CD4-positive, alpha-beta T cell treated with Interferon gamma for 1 hour (primary cell): ENCODE results near the gene AVPI1.
"Not testable (repeated sequence)": the region's sequence is repeated elsewhere in the genome, so short reads cannot be mapped to it uniquely, and the experiment has no call there.

Experiments
- DNase-seq: peaks from one replicate; pipeline ENCODE4 v3.0.0-alpha.2; 2020

Gene AVPI1

DNA sequence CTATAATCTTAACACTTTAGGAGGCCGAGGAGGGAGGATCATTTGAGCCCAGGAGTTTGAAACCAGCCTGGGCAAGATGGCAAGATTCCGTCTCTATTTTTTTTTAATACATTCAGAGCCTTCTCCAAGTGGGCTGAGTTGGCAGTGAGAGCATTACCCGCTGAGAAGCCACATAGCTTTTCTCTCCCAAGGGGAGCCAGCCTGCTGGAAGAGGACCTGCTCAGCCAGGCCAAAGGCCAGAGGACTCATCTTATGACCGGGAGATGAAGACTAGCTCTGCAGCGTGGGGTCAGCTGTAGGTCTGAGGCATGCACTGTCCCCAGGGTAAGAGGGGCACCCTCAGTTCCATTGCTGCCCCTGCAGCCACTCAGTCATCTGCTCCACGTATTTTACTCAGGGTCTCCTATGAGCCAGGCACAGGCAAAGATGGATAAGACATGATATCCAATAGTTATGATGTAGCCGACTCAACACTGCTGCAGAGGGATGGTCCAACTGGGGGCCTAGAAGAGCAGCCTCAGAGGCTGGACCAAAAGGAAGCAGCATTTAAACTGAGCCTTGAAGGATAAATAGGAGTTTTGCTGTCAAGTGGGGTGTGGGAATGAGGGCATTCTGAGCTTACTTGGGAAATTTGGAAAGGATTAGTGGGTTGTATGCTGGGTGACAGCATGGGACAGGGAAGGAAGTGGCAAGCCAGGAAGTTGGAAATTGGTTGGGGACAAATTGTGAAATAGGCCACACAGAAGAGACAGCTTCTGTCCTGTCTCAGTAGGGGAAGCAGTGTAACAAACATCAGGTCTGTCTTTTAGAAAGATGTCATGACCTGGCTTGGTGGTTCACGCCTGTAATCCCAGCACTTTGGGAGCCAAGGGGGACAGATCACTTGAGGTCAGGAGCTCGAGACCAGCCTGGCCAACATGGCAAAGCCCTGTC is 24.9 kb upstream of the AVPI1 start:
- no peak for DNase-seq

- no peak for DNase-seq
Observed at GRCh38 chr10:97708976-97709946, 22.2 kb upstream of the AVPI1 start.

- no peak for DNase-seq
Observed at GRCh38 chr10:97708167-97708566, 21.1 kb upstream of the AVPI1 start.

DNA sequence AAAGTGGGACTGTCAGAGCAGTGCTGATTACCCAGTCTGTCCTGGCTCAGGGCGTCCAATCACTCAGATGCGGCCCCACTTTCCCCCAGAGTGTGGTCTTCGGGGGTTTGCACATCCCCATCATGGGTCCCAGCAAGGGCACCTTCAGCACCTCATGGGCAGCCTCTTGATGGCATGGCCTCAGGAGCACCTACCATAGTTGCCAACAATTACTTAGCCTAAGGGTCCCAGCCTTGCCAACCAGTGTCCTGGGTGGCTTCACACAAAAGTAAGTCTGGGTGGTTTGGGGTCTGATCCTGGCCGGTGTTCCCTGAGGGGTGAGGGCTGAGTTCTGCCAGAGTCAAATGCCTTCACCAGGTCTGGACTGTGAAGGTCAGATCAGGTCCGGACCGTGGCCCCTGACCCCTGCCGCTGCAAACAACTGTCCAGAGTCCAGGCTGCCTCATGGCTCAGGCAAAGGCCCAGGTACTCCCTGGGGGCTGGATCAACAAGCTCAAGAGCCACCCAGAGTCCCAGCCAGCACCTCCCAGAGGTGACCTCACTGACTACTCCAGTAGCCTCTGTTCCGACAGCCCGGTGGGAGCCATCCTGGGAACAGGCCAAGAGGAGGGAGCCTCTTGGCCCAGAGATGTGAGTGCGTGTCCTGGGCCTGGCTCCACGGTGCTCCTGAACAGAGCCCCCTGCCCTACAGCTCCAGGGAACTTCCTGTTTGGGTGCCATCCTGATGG is 20.3 kb upstream of the AVPI1 start:
- DNase-seq: no peak

- DNase-seq: no peak
Observed at GRCh38 chr10:97705006-97705670, 18.1 kb upstream of the AVPI1 start.

DNA sequence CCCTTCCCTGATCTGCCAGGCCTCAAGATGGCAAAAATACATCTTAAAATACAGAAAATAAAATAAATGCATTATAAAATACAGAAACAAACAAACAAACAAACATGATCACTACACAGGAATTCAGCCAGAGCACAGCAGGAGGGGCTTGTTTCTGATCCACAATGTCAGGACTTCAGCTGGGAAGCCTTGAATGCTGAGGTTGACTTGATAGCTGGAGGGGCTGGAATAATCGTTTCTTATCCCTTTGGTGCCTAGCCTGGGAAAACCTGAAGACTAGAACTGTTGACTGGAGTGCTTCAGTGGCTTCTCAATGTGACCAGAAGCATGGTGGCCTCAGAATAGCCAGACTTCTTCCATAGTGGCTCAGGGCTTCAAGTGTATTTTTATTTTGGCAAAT is 17.3 kb upstream of the AVPI1 start:
- DNase-seq: no peak

DNA sequence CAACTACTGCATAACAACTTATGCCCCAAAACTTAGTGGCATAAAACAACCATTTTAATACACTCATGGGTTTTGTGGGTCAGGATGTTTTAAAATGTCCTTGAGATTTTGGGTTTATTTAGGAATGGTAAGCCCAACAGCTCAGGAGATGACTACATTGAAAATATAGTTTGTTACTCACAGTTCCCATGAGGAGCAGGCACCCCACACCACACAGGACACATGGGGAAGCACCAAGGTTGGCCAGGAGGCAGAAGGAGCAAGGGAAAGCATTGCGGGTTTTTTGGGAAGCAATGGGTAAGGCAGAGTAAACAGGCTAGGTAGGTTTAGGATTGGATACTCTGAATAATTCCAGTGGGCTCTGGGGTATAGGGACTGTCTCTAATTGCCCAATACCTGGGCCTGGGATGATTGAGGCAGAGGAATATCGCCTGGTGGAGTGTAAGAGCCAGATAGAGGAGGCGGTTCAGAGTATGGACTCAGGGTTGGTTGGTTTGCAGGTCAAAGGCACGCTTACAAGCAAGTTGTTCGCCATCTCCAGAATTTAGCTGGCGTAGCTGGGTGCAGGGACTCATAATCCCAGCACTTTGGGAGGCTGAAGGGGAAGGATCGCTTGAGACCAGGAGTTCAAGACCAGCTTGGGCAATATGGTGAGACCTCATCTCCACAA is 16.5 kb upstream of the AVPI1 start:
- no peak for DNase-seq

GRCh38 chr10:97701438-97702069 is 14.5 kb upstream of the AVPI1 start:
- peak; percentile 37 for DNase-seq

DNA sequence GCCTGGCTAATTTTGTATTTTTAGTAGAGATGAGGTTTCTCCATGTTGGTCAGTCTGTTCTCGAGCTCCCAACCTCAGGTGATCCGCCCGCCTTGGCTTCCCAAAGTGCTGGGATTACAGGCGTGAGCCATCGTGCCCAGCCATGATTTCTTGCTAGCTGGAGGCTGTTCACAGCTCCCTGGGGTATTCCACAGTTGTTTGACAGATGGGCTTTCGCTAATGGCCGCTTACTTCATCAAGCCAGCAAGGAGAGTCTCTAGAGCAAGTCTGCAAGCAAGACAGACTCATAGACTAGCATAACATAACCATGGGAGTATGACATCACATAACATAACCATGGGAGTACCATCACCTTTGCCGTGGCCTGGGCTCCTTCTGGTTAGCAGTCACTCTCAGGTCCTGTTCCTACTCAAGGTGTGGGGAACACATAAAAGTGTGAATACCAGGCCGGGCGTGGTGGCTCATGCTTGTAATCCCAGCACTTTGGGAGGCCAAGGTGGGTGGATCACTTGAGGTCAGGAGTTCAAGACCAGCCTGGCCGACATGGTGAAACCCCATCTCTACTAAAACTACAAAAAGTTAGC is 11.1 kb upstream of the AVPI1 start:
- DNase-seq: not testable (repeated sequence)

DNA sequence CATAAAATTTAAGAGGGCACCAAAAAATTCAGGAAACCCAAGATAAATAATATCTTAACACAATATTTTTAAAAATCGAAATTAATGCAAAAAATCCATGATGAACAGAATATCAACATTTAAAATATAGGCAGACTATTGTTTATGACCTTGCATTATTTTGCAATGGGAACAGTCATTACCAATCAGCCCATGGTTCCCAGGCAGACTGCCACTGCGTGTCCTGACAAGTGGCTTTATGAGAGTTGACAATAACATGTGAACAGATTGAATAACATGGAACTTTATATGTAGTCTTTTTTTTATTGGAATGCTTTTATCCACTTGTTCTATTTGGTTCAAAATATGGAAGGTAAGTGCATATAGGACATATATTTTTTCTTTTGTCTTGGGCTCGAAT is 3.1 kb upstream of the AVPI1 start:
- no peak for DNase-seq

- DNase-seq: peak; percentile 59
Observed at GRCh38 chr10:97689559-97690020, 2.5 kb upstream of the AVPI1 start.

DNA sequence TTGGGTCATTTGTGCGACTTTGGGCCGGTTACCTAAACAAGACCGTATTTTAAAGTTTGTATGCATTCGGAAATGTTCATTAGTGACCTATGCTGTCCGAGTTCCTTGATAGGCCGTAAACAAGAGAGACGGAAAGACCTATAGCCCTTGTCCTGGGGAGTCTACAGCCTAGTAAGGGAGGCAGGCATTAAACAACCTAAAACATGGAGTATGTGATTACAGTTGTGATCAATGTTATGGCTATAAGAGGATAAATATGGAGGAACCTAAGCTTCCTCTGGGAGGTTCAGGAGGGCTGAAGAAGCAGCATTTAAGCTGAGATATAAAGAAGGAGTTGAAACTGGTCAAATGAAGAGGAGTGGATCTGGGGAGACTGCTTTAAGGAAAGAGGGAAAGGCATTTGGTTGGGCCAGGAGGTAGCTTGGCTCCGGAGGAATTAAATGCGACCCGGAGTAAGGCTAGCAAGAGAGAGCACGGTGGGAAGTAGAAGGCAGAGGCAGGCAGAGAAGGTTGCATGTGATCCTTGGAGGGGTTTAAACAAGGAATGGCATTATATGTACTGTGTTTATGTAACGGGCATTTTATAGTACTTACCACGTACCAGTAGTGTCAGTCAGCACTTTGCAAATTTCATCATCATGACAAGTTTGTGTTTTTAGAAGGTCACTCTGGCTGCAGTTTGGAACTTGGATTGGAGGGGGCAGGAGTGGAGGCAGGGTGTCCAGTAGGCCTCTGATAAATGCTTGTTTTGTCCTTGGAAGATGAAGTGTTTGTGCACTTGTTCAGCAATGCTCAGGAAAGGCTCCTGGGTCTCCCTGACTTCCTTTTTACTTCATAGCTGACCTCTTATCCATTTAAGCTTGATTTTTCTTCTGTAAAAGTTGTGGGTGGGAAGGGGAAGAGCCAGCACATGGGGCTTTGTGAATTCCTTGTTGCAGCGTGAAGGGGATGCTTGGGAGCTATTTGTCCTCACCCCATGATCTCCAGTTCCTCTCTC is 1.0 kb upstream of the AVPI1 start:
- no peak for DNase-seq

DNA sequence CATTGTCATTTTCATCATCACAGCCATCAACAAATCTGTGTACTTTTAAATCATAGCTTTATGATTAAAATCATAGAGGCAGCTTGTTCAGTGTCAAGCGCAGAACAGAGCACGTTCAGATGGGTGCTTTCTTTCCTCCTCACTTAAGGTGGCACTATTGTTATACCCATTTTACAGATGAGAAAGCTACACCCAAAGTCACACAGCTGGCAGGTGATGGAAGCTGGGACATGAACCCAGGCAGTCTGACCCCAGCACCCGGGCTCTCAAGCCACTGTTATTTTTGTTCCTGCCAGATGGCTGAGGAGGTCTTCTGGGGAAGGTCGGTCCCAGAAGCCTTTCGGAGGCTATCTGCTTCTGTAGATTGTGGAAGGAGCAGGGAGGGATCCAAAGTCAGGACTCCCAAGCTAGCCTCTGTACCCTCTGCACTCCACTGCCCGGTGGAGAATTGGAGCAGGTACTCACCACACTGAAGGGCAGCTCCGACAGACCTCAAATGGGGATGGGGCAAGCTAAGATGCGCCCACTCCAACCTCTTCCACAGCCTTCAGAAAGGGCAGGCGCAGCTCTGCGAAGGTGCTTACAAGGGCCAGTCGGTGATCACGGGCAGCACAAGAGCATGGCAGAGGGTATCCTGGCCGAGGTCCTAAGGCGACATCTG is 610 bp downstream of the AVPI1 start:
- DNase-seq: no peak

DNA sequence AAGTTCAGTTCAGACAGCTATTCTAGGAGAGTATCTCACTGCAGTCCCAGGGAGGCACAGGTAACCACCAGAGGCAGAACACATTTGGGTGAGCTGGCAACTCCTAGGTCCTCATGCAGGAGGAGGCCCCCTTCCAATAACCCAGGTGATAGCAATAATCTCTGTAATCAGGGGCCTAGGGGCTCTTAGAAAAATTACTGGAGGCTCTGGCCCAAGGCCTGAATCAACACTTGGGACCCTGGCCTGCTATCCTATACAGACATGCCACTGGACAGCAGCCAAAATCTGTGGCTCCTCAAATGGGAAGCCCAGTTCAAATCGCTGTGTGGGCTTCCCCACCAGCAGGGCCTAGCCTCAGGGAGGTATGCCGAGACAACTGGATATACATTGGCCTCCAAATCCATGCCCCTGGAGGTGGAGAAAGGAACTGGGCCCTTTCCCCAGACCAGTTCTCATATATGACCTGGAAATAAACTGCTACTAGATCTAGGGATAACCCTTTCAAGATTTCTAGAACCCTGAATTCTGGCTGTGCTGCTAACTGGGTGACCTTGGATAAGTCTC is 1.6 kb downstream of the AVPI1 start:
- no peak for DNase-seq

GRCh38 chr10:97684866-97685394 is 2.1 kb downstream of the AVPI1 start:
- DNase-seq: no peak

- DNase-seq: not testable (repeated sequence)
Observed at GRCh38 chr10:97684368-97684713, 2.7 kb downstream of the AVPI1 start.

DNA sequence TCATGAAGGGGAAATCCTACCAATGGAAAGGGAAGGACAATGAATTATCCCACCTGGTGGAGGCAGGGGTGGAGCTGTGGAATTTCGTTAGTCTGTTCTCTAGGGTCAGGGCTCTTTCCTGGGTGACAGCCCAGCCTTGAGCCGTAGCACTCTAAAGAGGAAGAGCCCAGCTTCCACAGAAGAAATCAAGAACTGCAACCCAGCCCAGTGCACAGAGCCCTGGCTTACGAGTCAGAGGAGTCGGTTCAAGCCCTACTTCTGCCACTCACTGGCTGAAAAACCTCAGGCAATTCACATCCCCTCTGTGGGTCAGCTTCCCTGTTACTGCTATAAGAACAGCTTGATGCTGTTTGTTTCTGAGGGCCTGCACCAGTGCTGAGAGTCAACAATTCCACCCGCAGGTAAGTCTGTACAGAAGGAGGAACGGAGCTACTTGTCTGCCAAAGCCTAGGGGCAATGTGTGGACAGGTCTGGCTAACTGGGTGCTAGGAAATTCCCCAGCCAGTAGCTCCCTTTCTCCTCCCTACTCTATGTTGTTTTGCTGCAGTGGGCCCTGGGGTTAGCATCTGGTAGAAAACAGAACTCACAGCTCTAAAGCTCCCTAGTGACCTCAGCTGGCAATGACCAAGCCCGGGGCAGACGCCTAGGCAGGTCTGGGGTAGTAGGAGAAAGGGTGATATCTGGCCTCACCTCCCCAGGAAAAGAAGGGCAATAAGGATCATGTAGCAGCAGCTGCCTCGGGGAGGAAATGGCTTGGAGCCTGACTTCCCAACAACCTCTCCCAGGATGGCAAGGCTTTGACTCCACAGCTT is 3.3 kb downstream of the AVPI1 start:
- no peak for DNase-seq
